Osteoblast (primary cell): Measurements from ENCODE around the gene LRRC55. TPM values are rescaled to one million over a fixed set of nuclear protein-coding genes. Genes with fewer than 3 reads are reported as not detected.

Experiments
- DNase-seq: peaks from one replicate; pipeline ENCODE4 v3.0.0; 2011; ENCODE audit warnings: low spot score, mixed read lengths; ENCODE audit not compliant: insufficient read length; ENCODE audit errors: missing footprints
- H2AFZ ChIP-seq: 2 replicates; pipeline ENCODE4 v1.6.0; 2011; ENCODE audit warnings: mild to moderate bottlenecking, low read length
- H3K27ac ChIP-seq: 2 replicates; pipeline ENCODE4 v1.5.1; 2011; ENCODE audit warnings: mild to moderate bottlenecking, low read depth, low read length, moderate library complexity
- H3K27me3 ChIP-seq: 2 replicates; pipeline ENCODE4 v1.6.0; 2012; ENCODE audit warnings: mild to moderate bottlenecking, control low read depth, inconsistent platforms, low read length, moderate library complexity; ENCODE audit not compliant: insufficient read depth
- H3K36me3 ChIP-seq: 2 replicates; pipeline ENCODE4 v1.5.1; 2011; ENCODE audit warnings: mild to moderate bottlenecking, low read length, control low read depth, moderate library complexity; ENCODE audit not compliant: insufficient read depth
- H3K4me1 ChIP-seq: 2 replicates; pipeline ENCODE4 v1.5.1; 2011; ENCODE audit warnings: mild to moderate bottlenecking, low read length, control low read depth, moderate library complexity; ENCODE audit not compliant: insufficient read depth
- H3K4me2 ChIP-seq: 2 replicates; pipeline ENCODE4 v1.6.0; 2011; ENCODE audit warnings: mild to moderate bottlenecking, low read length; ENCODE audit not compliant: insufficient read depth
- H3K4me3 ChIP-seq: fragments of 200-600 bp; sonication (generic); 3 replicates; pipeline ENCODE4 v1.5.1; 2012; ENCODE audit warnings: mild to moderate bottlenecking, low read length, inconsistent platforms; ENCODE audit not compliant: insufficient read depth
- H3K79me2 ChIP-seq: 2 replicates; pipeline ENCODE4 v1.6.0; 2012; ENCODE audit warnings: mild to moderate bottlenecking, low read length, control low read depth, inconsistent platforms; ENCODE audit not compliant: insufficient read depth
- H3K9me3 ChIP-seq: 2 replicates; pipeline ENCODE4 v1.5.1; 2011; ENCODE audit warnings: low read depth, low read length, control low read depth
- H4K20me1 ChIP-seq: 2 replicates; pipeline ENCODE4 v1.6.0; 2012; ENCODE audit warnings: mild to moderate bottlenecking, low read length, control low read depth; ENCODE audit not compliant: insufficient read depth
- CTCF ChIP-seq: IDR thresholded peaks from 2 replicates; pipeline ENCODE4 v1.5.1; 2011; ENCODE audit warnings: mild to moderate bottlenecking, low read depth, low read length, moderate library complexity; ENCODE audit errors: extremely low read depth
- total RNA-seq: library from RNA; depleted of rRNA; stranded (reverse); fragments of >200 nt; gene quantifications from 2 replicates; pipeline ENCODE4 v1.2.3, GENCODE V29; 2012

LRRC55 gene
- total RNA-seq, 1 donor: not detected

- H3K4me1 ChIP-seq: no peaks in the 10 kb centered on the region
- H3K4me3 ChIP-seq: no peak overlapping the region
- no peaks in the 10 kb centered on the region for H3K36me3 ChIP-seq
- H2AFZ ChIP-seq: no peak overlapping the region
- peaks cover 5% of the 10 kb centered on the region for H3K27me3 ChIP-seq
- TF ChIP-seq CTCF: no peak
- H4K20me1 ChIP-seq: no peaks in the 10 kb centered on the region
- no peaks in the 10 kb centered on the region for H3K9me3 ChIP-seq
- H3K79me2 ChIP-seq: no peaks in the 10 kb centered on the region
- H3K4me2 ChIP-seq: no peak overlapping the region
- H3K27ac ChIP-seq: no peak overlapping the region
- DNase-seq: no peak
These were observed 23.2 kb upstream of the LRRC55 start for GRCh38 chr11:57158599-57158998.

GRCh38 chr11:57160665-57161064, 21.1 kb upstream of the LRRC55 start:
- H4K20me1 ChIP-seq: no peaks in the 10 kb centered on the region
- no peak overlapping the region for H3K4me3 ChIP-seq
- no peak overlapping the region for H3K4me2 ChIP-seq
- H3K79me2 ChIP-seq: no peaks in the 10 kb centered on the region
- no peak overlapping the region for H2AFZ ChIP-seq
- no peaks in the 10 kb centered on the region for H3K27me3 ChIP-seq
- no peaks in the 10 kb centered on the region for H3K9me3 ChIP-seq
- no peak overlapping the region for H3K27ac ChIP-seq
- no peak for DNase-seq
- no peaks in the 10 kb centered on the region for H3K36me3 ChIP-seq
- no peak for TF ChIP-seq CTCF
- H3K4me1 ChIP-seq: no peaks in the 10 kb centered on the region

GRCh38 chr11:57161351-57161750, 20.4 kb upstream of the LRRC55 start:
- Histone ChIP-seq H3K79me2 (no peaks in the 10 kb centered on the region), H3K4me1 (no peaks in the 10 kb centered on the region), H4K20me1 (no peaks in the 10 kb centered on the region), H3K4me2 (no peak overlapping the region), H2AFZ (no peak overlapping the region), H3K9me3 (no peaks in the 10 kb centered on the region), H3K27ac (no peak overlapping the region), H3K4me3 (no peak overlapping the region), H3K36me3 (no peaks in the 10 kb centered on the region), H3K27me3 (no peaks in the 10 kb centered on the region)
- DNase-seq: no peak
- no peak for TF ChIP-seq CTCF

- no peak overlapping the region for H3K4me2 ChIP-seq
- no peaks in the 10 kb centered on the region for H3K27me3 ChIP-seq
- TF ChIP-seq CTCF: no peak
- no peak for DNase-seq
- H3K4me3 ChIP-seq: no peak overlapping the region
- H4K20me1 ChIP-seq: no peaks in the 10 kb centered on the region
- no peak overlapping the region for H2AFZ ChIP-seq
- no peak overlapping the region for H3K27ac ChIP-seq
- H3K9me3 ChIP-seq: no peaks in the 10 kb centered on the region
- H3K4me1 ChIP-seq: no peaks in the 10 kb centered on the region
- H3K79me2 ChIP-seq: no peaks in the 10 kb centered on the region
- H3K36me3 ChIP-seq: no peaks in the 10 kb centered on the region
These were observed 19.4 kb upstream of the LRRC55 start for GRCh38 chr11:57162179-57162898.
